SU-DHL-6 (cell line): ENCODE data around the gene CCNC.

Experiments used
- H2AFZ ChIP-seq: fragments of 200-600 bp; sonication (generic); 2 replicates; pipeline ENCODE4 v1.6.1; 2014; ENCODE audit warnings: low read depth, mild to moderate bottlenecking, moderate library complexity, mixed read lengths, antibody characterized with exemption, low read length; ENCODE audit not compliant: severe bottlenecking
- H3F3A ChIP-seq: fragments of 200-600 bp; shearing (Covaris generic); 2 replicates; pipeline ENCODE4 v1.6.0; 2016; ENCODE audit warnings: antibody characterized with exemption, mild to moderate bottlenecking; ENCODE audit not compliant: insufficient read depth
- H3K27ac ChIP-seq: fragments of 200-600 bp; sonication (generic); 2 replicates; pipeline ENCODE4 v1.5.1; 2016; ENCODE audit warnings: low read depth, mild to moderate bottlenecking, low read length, moderate library complexity, mixed read lengths
- H3K27me3 ChIP-seq: fragments of 200-600 bp; sonication (generic), shearing (Covaris generic); 2 replicates; pipeline ENCODE4 v1.6.0; 2014; ENCODE audit warnings: mild to moderate bottlenecking, low read length
- H3K36me3 ChIP-seq: fragments of 200-600 bp; sonication (generic); 2 replicates; pipeline ENCODE4 v1.6.1; 2014; ENCODE audit warnings: mild to moderate bottlenecking, low read length, mixed read lengths
- H3K4me2 ChIP-seq: fragments of 300-600, 200-600 bp; shearing (Covaris generic), sonication (generic); 2 replicates; pipeline ENCODE4 v1.6.0; 2014; ENCODE audit warnings: low read length, low read depth, mild to moderate bottlenecking; ENCODE audit not compliant: poor library complexity, severe bottlenecking
- H3K4me3 ChIP-seq: fragments of 200-600 bp; sonication (generic); 2 replicates; pipeline ENCODE4 v1.5.1; 2014; ENCODE audit warnings: antibody characterized with exemption, low read length, mild to moderate bottlenecking, mixed read lengths; ENCODE audit not compliant: insufficient read depth, poor library complexity, severe bottlenecking
- H3K79me2 ChIP-seq: fragments of 200-600 bp; sonication (generic); 2 replicates; pipeline ENCODE4 v1.6.1; 2014; ENCODE audit warnings: mild to moderate bottlenecking, low read length, moderate library complexity; ENCODE audit not compliant: insufficient read depth
- H3K9ac ChIP-seq: fragments of 200-600 bp; sonication (generic); 2 replicates; pipeline ENCODE4 v1.7.0; 2014; ENCODE audit warnings: mild to moderate bottlenecking, low read length
- H3K9me2 ChIP-seq: fragments of 200-600 bp; sonication (generic); replicated peaks from 2 replicates; pipeline ENCODE4 v1.6.1; 2014; ENCODE audit warnings: low read length; ENCODE audit not compliant: insufficient read depth
- H3K9me3 ChIP-seq: fragments of 200-600 bp; sonication (generic); 2 replicates; pipeline ENCODE4 v1.6.1; 2014; ENCODE audit warnings: low read length, mixed read lengths; ENCODE audit not compliant: insufficient read depth
- H4K20me1 ChIP-seq: fragments of 200-600 bp; sonication (generic); 2 replicates; pipeline ENCODE4 v1.6.1; 2014; ENCODE audit warnings: low read depth, mild to moderate bottlenecking, antibody characterized with exemption, low read length, moderate library complexity, mixed read lengths
- EZH2phosphoT487 ChIP-seq: fragments of 200-600 bp; sonication (generic), shearing (Covaris generic); conservative IDR thresholded peaks from 2 replicates; pipeline ENCODE4 v1.6.1; 2018; ENCODE audit warnings: mild to moderate bottlenecking, antibody characterized with exemption, low read length, moderate library complexity, mixed read lengths
- TF ChIP-seq, protein P1 (sequence below): fragments of 200-600 bp; sonication (generic); IDR thresholded peaks from one replicate; pipeline ENCODE4 v1.5.1; 2017; ENCODE audit warnings: antibody characterized with exemption, mild to moderate bottlenecking, low read length, moderate library complexity; ENCODE audit not compliant: insufficient read depth, poor library complexity, severe bottlenecking

The CCNC gene

DNA sequence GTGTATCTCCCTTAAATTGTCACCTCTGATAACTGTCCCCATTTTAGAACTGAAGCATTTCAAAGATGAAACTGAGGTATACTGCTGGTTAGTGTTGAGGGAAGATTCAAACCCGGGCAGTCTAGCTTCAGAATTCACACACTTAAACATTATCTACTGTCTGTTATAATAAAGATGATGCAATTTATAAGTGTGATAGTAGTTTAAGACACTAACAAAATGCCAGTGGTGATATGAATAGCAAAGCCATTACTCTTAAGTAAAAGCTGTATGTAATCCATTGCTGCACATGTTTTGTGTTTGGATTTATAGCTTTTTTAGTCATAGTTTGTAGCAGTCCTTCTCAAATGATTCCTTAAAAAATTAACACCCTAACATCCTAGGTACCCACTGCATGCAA lies 73.0 kb downstream of the CCNC start:
- TF ChIP-seq, protein P1, sequence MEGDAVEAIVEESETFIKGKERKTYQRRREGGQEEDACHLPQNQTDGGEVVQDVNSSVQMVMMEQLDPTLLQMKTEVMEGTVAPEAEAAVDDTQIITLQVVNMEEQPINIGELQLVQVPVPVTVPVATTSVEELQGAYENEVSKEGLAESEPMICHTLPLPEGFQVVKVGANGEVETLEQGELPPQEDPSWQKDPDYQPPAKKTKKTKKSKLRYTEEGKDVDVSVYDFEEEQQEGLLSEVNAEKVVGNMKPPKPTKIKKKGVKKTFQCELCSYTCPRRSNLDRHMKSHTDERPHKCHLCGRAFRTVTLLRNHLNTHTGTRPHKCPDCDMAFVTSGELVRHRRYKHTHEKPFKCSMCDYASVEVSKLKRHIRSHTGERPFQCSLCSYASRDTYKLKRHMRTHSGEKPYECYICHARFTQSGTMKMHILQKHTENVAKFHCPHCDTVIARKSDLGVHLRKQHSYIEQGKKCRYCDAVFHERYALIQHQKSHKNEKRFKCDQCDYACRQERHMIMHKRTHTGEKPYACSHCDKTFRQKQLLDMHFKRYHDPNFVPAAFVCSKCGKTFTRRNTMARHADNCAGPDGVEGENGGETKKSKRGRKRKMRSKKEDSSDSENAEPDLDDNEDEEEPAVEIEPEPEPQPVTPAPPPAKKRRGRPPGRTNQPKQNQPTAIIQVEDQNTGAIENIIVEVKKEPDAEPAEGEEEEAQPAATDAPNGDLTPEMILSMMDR: no peak
- TF ChIP-seq EZH2phosphoT487: no peak
- H4K20me1 ChIP-seq: no peaks in the 10 kb centered on the region
- no peaks in the 10 kb centered on the region for H3K9me2 ChIP-seq
- H3K27me3 ChIP-seq: no peaks in the 10 kb centered on the region
- no peak overlapping the region for H3K4me3 ChIP-seq
- peaks cover 13% of the 10 kb centered on the region; the same call in 1 of the 2 replicates for H3K36me3 ChIP-seq
- H3K79me2 ChIP-seq: no peaks in the 10 kb centered on the region
- H3F3A ChIP-seq: no peaks in the 10 kb centered on the region
- no peak overlapping the region for H3K9ac ChIP-seq
- no peaks in the 10 kb centered on the region for H3K9me3 ChIP-seq
- H2AFZ ChIP-seq: no peak overlapping the region
- H3K4me2 ChIP-seq: no peak overlapping the region
- no peak overlapping the region for H3K27ac ChIP-seq
